HEK293 (cell line): ENCODE data around the gene PTDSS2.

Source experiments
- CTCF ChIA-PET: fragments of 350-600 bp; formaldehyde crosslinking; extraction: SDS; loops from one replicate; lab custom pipeline; 2021; ENCODE audit warnings: antibody characterized with exemption; lab: Yijun Ruan, JAX
- POLR2A ChIA-PET: fragments of 300-600 bp; formaldehyde crosslinking; extraction: SDS; loops from one replicate; lab custom pipeline; 2020; ENCODE audit warnings: antibody characterized with exemption, inconsistent platforms; lab: Yijun Ruan, JAX
- H3K27ac ChIP-seq: fragments of 200-500 bp; sonication (Bioruptor generic); 2 replicates; pipeline ENCODE4 v1.5.1; 2014; ENCODE audit warnings: low read depth, low read length, control low read depth, inconsistent platforms; ENCODE audit errors: extremely low read depth
- H3K36me3 ChIP-seq, 2 experiments: fragments of 200-500 bp in 1 of 2; sonication (Bioruptor generic) in 1 of 2; 1 replicate in 1 of 2; 2 replicates in 1 of 2; pipeline ENCODE4 v1.5.1; 2014 to 2017; ENCODE audit warnings: inconsistent platforms in 2 of 2, low read length in 2 of 2; ENCODE audit not compliant: control insufficient read depth in 2 of 2, insufficient read depth in 1 of 2
- H3K4me1 ChIP-seq: fragments of 200-500 bp; sonication (Bioruptor generic); 2 replicates; pipeline ENCODE4 v1.5.1; 2014; ENCODE audit warnings: mild to moderate bottlenecking, low read length, inconsistent platforms; ENCODE audit not compliant: control insufficient read depth, insufficient read depth
- H3K4me3 ChIP-seq: 2 replicates; pipeline ENCODE4 v1.5.1; 2011; ENCODE audit warnings: low read depth, mild to moderate bottlenecking, control low read depth, low read length, moderate library complexity
- H3K9me3 ChIP-seq: fragments of 200-500 bp; sonication (Bioruptor generic); 2 replicates; pipeline ENCODE4 v1.5.1; 2014; ENCODE audit warnings: low read depth, low read length, inconsistent platforms; ENCODE audit not compliant: control insufficient read depth, insufficient read depth
- EGR2 ChIP-seq: fragments of 450-650 bp; formaldehyde crosslinking; IDR thresholded peaks from 2 replicates; pipeline ENCODE4 v1.5.1; 2016; ENCODE audit warnings: low read depth, missing biosample characterization, missing genetic modification characterization
- GLIS1 ChIP-seq: fragments of 450-650 bp; formaldehyde crosslinking; IDR thresholded peaks from 2 replicates; pipeline ENCODE4 v1.5.1; 2016; ENCODE audit warnings: missing biosample characterization, missing genetic modification characterization
- GLIS2 ChIP-seq: fragments of 450-650 bp; formaldehyde crosslinking; IDR thresholded peaks from 2 replicates; pipeline ENCODE4 v1.5.1; 2016; ENCODE audit warnings: missing biosample characterization, missing genetic modification characterization
- KLF9 ChIP-seq: fragments of 450-650 bp; formaldehyde crosslinking; IDR thresholded peaks from 2 replicates; pipeline ENCODE4 v1.5.1; 2016; ENCODE audit warnings: missing biosample characterization, missing genetic modification characterization, low read depth
- PRDM1 ChIP-seq: fragments of 450-650 bp; formaldehyde crosslinking; IDR thresholded peaks from 2 replicates; pipeline ENCODE4; 2016; ENCODE audit warnings: missing biosample characterization, missing genetic modification characterization
- SCRT2 ChIP-seq: fragments of 450-650 bp; formaldehyde crosslinking; IDR thresholded peaks from 2 replicates; pipeline ENCODE4 v1.5.1; 2016; ENCODE audit warnings: missing biosample characterization, missing genetic modification characterization
- ZBTB17 ChIP-seq: fragments of 450-650 bp; formaldehyde crosslinking; IDR thresholded peaks from 2 replicates; pipeline ENCODE4 v1.5.1; 2016; ENCODE audit warnings: missing biosample characterization, missing genetic modification characterization
- ZIC2 ChIP-seq: fragments of 450-650 bp; formaldehyde crosslinking; IDR thresholded peaks from 2 replicates; pipeline ENCODE4 v1.5.1; 2016; ENCODE audit warnings: missing biosample characterization, missing genetic modification characterization
- ZNF266 ChIP-seq: fragments of 450-650 bp; formaldehyde crosslinking; IDR thresholded peaks from 2 replicates; pipeline ENCODE4 v1.5.1; 2016; ENCODE audit warnings: missing biosample characterization, missing genetic modification characterization, low read depth
- ZNF549 ChIP-seq: fragments of 450-650 bp; IDR thresholded peaks from 2 replicates; pipeline ENCODE4 v1.5.1; 2018; ENCODE audit warnings: missing biosample characterization, missing genetic modification characterization, mild to moderate bottlenecking, inconsistent platforms, moderate library complexity
- ZNF610 ChIP-seq: fragments of 450-650 bp; formaldehyde crosslinking; IDR thresholded peaks from 2 replicates; pipeline ENCODE4 v1.5.1; 2016; ENCODE audit warnings: missing biosample characterization, missing genetic modification characterization, borderline replicate concordance
- ZXDB ChIP-seq: fragments of 450-650 bp; formaldehyde crosslinking; IDR thresholded peaks from 2 replicates; pipeline ENCODE4 v1.5.1; 2016; ENCODE audit warnings: missing biosample characterization, missing genetic modification characterization
- TF ChIP-seq, protein P1 (sequence below): fragments of 450-650 bp; formaldehyde crosslinking; IDR thresholded peaks from 2 replicates; pipeline ENCODE4 v1.5.1; 2016; ENCODE audit warnings: missing biosample characterization, missing genetic modification characterization
- TF ChIP-seq, protein P2 (sequence below): fragments of 450-650 bp; formaldehyde crosslinking; IDR thresholded peaks from 2 replicates; pipeline ENCODE4 v1.5.1; 2017; ENCODE audit warnings: missing biosample characterization, mild to moderate bottlenecking, missing genetic modification characterization, moderate library complexity
- TF ChIP-seq, protein P3 (sequence below): fragments of 450-650 bp; formaldehyde crosslinking; IDR thresholded peaks from 2 replicates; pipeline ENCODE4 v1.5.1; 2017; ENCODE audit warnings: missing biosample characterization, missing genetic modification characterization
- TF ChIP-seq, protein P4 (sequence below): IDR thresholded peaks from 2 replicates; pipeline ENCODE4 v1.6.1; 2011; ENCODE audit warnings: mild to moderate bottlenecking, low read depth, low read length, borderline replicate concordance

PTDSS2 gene

DNA sequence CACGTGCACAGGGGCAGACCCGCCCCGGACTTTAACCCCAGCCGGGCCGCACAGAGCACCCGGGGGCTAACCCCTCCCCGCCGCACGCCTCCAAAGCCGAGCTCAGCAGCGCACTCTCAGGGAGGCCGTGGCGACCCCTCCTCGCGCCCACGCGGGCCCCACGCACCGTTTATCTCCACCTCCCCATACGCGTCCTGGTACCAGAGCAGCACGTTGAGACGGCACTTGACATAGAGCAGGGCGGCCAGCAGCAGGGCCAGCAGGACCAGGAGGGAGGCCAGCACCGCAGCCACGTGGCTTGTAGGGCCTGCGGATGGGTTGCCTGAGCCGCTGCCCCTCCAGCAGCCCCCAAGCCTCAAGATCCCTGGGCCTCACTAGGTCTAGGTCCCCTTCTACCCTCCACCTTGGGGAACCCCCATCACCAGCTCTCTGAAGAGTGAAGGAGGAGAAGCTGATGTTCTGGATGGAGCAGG is 42.4 kb upstream of the PTDSS2 start (continued):
- no peak for TF ChIP-seq KLF9
- TF ChIP-seq, protein P1, sequence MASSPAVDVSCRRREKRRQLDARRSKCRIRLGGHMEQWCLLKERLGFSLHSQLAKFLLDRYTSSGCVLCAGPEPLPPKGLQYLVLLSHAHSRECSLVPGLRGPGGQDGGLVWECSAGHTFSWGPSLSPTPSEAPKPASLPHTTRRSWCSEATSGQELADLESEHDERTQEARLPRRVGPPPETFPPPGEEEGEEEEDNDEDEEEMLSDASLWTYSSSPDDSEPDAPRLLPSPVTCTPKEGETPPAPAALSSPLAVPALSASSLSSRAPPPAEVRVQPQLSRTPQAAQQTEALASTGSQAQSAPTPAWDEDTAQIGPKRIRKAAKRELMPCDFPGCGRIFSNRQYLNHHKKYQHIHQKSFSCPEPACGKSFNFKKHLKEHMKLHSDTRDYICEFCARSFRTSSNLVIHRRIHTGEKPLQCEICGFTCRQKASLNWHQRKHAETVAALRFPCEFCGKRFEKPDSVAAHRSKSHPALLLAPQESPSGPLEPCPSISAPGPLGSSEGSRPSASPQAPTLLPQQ (tag by site-specific recombination): 0 out of 2 replicates have a peak, but pooled peaks have one; percentile 27
- no peak for TF ChIP-seq PRDM1 (tag by site-specific recombination)

DNA sequence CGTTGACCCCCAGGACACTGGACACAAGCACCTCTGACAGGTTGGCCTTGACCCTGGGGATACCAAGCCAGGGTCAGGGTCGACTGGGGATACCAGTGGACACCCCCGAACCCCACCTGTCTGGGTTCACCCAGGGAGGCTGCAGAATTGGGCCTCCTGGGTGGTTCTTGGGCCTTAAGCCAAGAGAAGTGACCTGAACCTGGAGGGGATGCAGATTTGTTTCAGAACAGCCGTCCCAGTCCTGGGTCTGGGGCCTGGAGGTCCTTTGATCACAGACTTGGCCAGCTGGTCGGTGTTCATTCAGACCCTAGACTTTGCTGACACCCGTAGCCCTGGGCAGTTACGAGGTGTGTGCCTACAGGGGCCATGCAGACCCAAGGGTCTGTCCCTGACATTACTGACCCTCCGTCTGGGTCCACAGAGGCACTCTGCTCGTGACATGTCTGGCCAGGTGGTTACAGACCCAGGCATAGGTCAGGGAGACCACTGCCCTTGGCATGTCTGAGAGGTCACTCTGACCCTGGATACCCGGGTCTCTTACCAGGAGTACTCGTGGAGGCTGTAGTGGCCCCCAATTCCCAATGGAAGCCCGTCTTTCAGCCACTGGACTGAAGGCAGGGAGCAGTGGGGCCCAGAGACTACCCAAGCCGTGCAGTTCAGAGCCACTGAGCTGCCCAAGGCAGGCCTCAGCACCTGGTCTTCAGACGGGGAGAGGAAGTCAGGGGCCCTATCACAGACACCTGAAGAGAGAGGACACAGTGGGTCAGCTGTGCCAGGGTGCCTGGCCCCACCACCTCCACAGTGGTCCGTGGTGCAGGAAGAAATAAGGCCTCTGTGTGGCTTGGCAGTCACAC is 41.7 kb upstream of the PTDSS2 start:
- no peak overlapping the region for H3K4me3 ChIP-seq
- POLR2A ChIA-PET: interaction anchor here (1.4 kb wide), 1 partner anchor 201 kb away, joined by 9 read pairs; the partner anchor contains the start of genes BET1L and RIC8A
- TF ChIP-seq ZNF266 (tag by site-specific recombination) (no peak), ZXDB (no peak)
- TF ChIP-seq, protein P2, sequence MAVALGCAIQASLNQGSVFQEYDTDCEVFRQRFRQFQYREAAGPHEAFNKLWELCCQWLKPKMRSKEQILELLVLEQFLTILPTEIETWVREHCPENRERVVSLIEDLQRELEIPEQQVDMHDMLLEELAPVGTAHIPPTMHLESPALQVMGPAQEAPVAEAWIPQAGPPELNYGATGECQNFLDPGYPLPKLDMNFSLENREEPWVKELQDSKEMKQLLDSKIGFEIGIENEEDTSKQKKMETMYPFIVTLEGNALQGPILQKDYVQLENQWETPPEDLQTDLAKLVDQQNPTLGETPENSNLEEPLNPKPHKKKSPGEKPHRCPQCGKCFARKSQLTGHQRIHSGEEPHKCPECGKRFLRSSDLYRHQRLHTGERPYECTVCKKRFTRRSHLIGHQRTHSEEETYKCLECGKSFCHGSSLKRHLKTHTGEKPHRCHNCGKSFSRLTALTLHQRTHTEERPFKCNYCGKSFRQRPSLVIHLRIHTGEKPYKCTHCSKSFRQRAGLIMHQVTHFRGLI (tag by site-specific recombination): no peak
- TF ChIP-seq, protein P3, sequence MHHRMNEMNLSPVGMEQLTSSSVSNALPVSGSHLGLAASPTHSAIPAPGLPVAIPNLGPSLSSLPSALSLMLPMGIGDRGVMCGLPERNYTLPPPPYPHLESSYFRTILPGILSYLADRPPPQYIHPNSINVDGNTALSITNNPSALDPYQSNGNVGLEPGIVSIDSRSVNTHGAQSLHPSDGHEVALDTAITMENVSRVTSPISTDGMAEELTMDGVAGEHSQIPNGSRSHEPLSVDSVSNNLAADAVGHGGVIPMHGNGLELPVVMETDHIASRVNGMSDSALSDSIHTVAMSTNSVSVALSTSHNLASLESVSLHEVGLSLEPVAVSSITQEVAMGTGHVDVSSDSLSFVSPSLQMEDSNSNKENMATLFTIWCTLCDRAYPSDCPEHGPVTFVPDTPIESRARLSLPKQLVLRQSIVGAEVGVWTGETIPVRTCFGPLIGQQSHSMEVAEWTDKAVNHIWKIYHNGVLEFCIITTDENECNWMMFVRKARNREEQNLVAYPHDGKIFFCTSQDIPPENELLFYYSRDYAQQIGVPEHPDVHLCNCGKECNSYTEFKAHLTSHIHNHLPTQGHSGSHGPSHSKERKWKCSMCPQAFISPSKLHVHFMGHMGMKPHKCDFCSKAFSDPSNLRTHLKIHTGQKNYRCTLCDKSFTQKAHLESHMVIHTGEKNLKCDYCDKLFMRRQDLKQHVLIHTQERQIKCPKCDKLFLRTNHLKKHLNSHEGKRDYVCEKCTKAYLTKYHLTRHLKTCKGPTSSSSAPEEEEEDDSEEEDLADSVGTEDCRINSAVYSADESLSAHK (tag by site-specific recombination): no peak
- H3K9me3 ChIP-seq: no peaks in the 10 kb centered on the region
- H3K36me3 ChIP-seq: peaks cover 0 to 17% of the 10 kb centered on the region in 2 experiments; a peak in 1 of 3 replicates
- no peak overlapping the region for H3K27ac ChIP-seq
- H3K4me1 ChIP-seq: no peaks in the 10 kb centered on the region
- CTCF ChIA-PET: interaction anchor here (0.7 to 2.8 kb wide), 3 partner anchors 12 to 40 kb away, joined by 3 to 15 read pairs (median 6); no protein-coding TSS in a partner anchor

DNA sequence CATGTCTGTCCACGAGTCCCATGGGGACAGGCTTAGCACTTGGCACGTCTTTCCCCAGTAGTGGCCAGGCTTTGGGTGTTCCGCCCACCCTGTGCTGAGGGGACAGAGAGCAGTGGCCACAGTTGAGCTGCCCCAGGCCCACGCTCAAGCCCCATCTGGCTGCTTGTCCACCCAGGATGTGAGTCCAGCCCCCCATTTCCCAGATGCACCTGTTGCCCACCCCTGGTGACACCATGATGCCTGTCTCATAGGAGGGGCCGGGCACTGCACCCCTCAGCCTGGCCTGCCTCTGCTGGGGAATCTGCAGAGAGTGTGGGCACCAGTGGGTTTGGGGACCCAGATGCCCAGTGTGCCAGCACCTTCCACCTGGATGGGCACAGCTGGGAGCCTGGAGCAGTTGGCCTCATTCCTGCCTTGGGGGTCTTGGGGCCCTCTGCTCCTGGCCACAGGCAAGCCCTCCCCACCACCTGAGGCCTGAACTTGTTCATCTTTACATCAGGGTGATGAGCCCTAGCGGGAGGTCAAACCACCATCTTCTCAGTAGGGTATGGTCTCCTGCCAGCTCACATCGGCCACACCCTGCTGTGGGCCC is 41.0 kb upstream of the PTDSS2 start:
- H3K36me3 ChIP-seq: peaks cover 0 to 10% of the 10 kb centered on the region in 2 experiments; a peak in 1 of 3 replicates
- H3K27ac ChIP-seq: no peak overlapping the region
- ChIA-PET CTCF (interaction anchor here (0.7 kb wide), 1 partner anchor 40 kb away, joined by 3 read pairs; no protein-coding TSS in a partner anchor), POLR2A (no interaction called here)
- H3K4me3 ChIP-seq: no peak overlapping the region
- H3K9me3 ChIP-seq: no peaks in the 10 kb centered on the region
- TF ChIP-seq ZNF549 (tag by site-specific recombination) (no peak), GLIS1 (tag by site-specific recombination) (peak; percentile 29), ZNF610 (tag by site-specific recombination) (no peak), SCRT2 (tag by site-specific recombination) (peak; percentile 88), GLIS2 (tag by site-specific recombination) (no peak), ZIC2 (tag by site-specific recombination) (peak; percentile 66), ZBTB17 (tag by site-specific recombination) (no peak), EGR2 (tag by site-specific recombination) (no peak)
- TF ChIP-seq, protein P4, sequence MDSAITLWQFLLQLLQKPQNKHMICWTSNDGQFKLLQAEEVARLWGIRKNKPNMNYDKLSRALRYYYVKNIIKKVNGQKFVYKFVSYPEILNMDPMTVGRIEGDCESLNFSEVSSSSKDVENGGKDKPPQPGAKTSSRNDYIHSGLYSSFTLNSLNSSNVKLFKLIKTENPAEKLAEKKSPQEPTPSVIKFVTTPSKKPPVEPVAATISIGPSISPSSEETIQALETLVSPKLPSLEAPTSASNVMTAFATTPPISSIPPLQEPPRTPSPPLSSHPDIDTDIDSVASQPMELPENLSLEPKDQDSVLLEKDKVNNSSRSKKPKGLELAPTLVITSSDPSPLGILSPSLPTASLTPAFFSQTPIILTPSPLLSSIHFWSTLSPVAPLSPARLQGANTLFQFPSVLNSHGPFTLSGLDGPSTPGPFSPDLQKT: no peak
- H3K4me1 ChIP-seq: no peaks in the 10 kb centered on the region
